Transverse colon (tissue), 4 donors: Measurements from ENCODE around the gene BDKRB1. TPM values are rescaled to one million over a fixed set of nuclear protein-coding genes. Genes with fewer than 3 reads are reported as not detected.
A peak's percentile ranks its signal among the peaks of the same experiment; 100 is the strongest.

ENCODE experiments used
- DNase-seq: peaks from one replicate; pipeline ENCODE4 v3.0.0-alpha.2; 2019
- H3K27ac ChIP-seq, 4 donors: fragments of 200-600 bp; sonication (generic); 2 replicates each; pipeline ENCODE4 v1.5.1; 2016 to 2018; ENCODE audit warnings: inconsistent platforms in 4 of 4
- H3K27me3 ChIP-seq: fragments of 200-600 bp; sonication (generic); 2 replicates; pipeline ENCODE4 v1.5.1; 2017; ENCODE audit warnings: inconsistent platforms
- H3K36me3 ChIP-seq, 4 donors: fragments of 200-600 bp; sonication (generic); 2 replicates each; pipeline ENCODE4 v1.5.1; 2017 to 2019; ENCODE audit warnings: inconsistent platforms in 4 of 4
- H3K4me1 ChIP-seq, 4 donors: fragments of 200-600 bp; sonication (generic); 2 replicates each; pipeline ENCODE4 v1.5.1; 2017 to 2020; ENCODE audit warnings: inconsistent platforms in 4 of 4
- H3K4me3 ChIP-seq, 4 donors: fragments of 200-600 bp; sonication (generic); 1 replicate in 1 of 4; 2 replicates in 3 of 4; pipeline versions ENCODE4 v1.5.1 to v1.6.1; 2017 to 2019; ENCODE audit warnings: inconsistent platforms in 4 of 4
- H3K9me3 ChIP-seq, 2 donors: fragments of 200-600 bp; sonication (generic); 2 replicates each; pipeline ENCODE4 v1.5.1; 2017 to 2019; ENCODE audit warnings: inconsistent platforms in 2 of 2
- EP300 ChIP-seq: sonication (generic); formaldehyde crosslinking; IDR thresholded peaks from one replicate; pipeline ENCODE4 v1.6.1; 2017; ENCODE audit warnings: antibody characterized with exemption, low read depth
- POLR2A ChIP-seq: fragments of 450-650 bp; IDR thresholded peaks from one replicate; pipeline ENCODE4 v1.6.1; 2016; ENCODE audit warnings: antibody characterized with exemption, mild to moderate bottlenecking, moderate library complexity
- POLR2AphosphoS5 ChIP-seq, 3 donors: sonication (generic); formaldehyde crosslinking; IDR thresholded peaks; one replicate each; pipeline ENCODE4 v1.6.1; 2016; ENCODE audit warnings: antibody characterized with exemption in 3 of 3
- WGBS, 2 donors: methylation state at CpG; one replicate each; pipeline ENCODE4 v1.1.5; 2018; ENCODE audit warnings: low coverage in 1 of 2; 5-methylcytosine and 5-hydroxymethylcytosine counted together
- in situ Hi-C, 4 donors: fragments of 200-750 bp; cut with MboI; loops; one replicate each; pipeline versions ENCODE4 v1.15.0 to v1.15.1; 2017; ENCODE audit warnings: low sequenced_read_pairs in 3 of 4, low pct_ligation_motif_present in 1 of 4, low pct_unique_long_range_greater_than_20kb in 1 of 4
- intact Hi-C: fragments of 100-400 bp; cut with DNase I; formaldehyde crosslinking; loops from one replicate; pipeline ENCODE4 v1.15.1; 2023; ENCODE audit warnings: low total_unique reads
- total RNA-seq, 4 donors: library from RNA; depleted of rRNA; stranded (reverse); fragments of >200 nt; gene quantifications; one replicate each; pipeline ENCODE4 v1.1.0, GENCODE V29; 2016
- TF ChIP-seq, protein P1 (sequence below), 5 experiments: fragments of 200-600 bp in 3 of 5; fragments of 450-650 bp in 2 of 5; sonication (generic) in 3 of 5; IDR thresholded peaks; 1 replicate in 2 of 5; 2 replicates in 3 of 5; pipeline ENCODE4 v1.5.1; 2016 to 2017; ENCODE audit warnings: antibody characterized with exemption in 5 of 5, inconsistent platforms in 3 of 5, mild to moderate bottlenecking in 2 of 5, moderate library complexity in 1 of 5

BDKRB1 gene
- total RNA-seq, 4 donors from 2014 or later = 1.1 to 4.4 (median 2.3) TPM

DNA sequence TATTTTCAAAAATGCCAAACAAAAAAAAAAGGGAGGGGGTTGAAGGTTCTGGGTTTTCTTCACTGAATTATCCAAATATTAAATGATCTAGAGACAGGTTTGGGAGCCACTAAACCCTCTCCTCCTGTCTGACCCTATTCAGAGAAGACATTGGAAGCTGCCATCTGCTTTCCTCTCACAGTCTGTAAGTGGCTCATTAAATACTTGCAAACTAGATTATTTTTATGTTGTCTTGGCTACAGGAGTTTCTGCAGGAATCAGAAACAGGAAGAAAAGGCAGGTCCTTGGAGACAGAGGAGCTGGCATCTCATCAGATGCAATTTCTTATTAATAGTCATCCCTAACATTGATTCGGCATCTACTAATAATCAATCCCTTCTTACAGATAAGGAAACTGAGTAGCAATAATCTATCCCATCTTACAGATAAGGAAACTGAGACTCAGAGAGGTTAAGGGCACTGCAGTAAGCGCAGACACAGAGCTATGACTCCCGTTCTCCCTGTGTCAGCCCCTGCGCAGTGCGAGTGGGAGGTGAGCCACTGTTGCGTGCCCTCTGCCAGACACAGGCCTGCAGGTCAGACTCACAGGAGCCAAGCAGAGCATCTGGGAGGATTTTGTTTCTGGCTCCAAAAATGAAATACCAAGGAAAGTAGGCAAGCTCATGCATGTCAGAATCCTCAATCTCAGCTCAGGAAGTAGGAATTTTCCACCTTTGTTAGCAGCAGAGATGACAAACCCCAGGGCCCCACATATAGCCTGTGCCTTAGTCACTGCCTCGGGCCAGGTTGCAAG, 40.4 kb upstream of the BDKRB1 start:
- intact Hi-C loops = no loop called here
- in situ Hi-C loops = no loop called here
- WGBS, 2 donors = 83 to 89% methylated on average over 1 to 7 of the region's 7 CpGs
- H3K27me3 ChIP-seq = no peaks in the 10 kb centered on the region
- peaks cover 0 to 4% of the 10 kb centered on the region in 2 donors for H3K9me3 ChIP-seq
- no peak overlapping the region for H3K4me3 ChIP-seq
- no peak overlapping the region for H3K27ac ChIP-seq
- peaks cover 0 to 6% (median 1%) of the 10 kb centered on the region in 4 donors for H3K4me1 ChIP-seq
- no peak for DNase-seq
- H3K36me3 ChIP-seq = no peaks in the 10 kb centered on the region
- TF ChIP-seq POLR2A (no peak), POLR2AphosphoS5 (IDR thresholded peaks at IDR 0.05) (no peak), EP300 (no peak)
- TF ChIP-seq, protein P1, sequence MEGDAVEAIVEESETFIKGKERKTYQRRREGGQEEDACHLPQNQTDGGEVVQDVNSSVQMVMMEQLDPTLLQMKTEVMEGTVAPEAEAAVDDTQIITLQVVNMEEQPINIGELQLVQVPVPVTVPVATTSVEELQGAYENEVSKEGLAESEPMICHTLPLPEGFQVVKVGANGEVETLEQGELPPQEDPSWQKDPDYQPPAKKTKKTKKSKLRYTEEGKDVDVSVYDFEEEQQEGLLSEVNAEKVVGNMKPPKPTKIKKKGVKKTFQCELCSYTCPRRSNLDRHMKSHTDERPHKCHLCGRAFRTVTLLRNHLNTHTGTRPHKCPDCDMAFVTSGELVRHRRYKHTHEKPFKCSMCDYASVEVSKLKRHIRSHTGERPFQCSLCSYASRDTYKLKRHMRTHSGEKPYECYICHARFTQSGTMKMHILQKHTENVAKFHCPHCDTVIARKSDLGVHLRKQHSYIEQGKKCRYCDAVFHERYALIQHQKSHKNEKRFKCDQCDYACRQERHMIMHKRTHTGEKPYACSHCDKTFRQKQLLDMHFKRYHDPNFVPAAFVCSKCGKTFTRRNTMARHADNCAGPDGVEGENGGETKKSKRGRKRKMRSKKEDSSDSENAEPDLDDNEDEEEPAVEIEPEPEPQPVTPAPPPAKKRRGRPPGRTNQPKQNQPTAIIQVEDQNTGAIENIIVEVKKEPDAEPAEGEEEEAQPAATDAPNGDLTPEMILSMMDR (IDR thresholded peaks at IDR 0.05) = no peak

DNA sequence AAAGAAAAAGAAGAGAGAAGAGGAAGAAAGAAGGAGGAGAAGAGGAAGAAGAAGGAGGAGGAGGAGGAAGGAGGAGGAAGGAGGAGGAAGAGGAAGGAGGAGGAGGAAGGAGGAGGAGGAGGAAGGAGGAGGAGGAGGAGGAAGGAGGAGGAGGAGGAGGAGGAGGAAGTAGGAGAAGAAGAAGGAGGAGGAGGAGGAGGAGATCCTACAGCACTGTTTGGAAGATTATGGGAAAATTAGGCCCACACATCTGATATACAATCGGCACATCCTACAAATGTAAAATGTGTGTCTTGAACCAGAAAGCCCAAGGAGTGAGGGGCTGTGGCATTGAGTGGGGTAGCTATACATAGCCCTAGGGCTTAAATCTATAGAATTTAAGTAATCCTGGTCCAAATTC, 39.4 kb upstream of the BDKRB1 start:
- 86 to 90% methylated on average over 1 of the region's 1 CpG for WGBS, 2 donors
- Histone ChIP-seq H3K4me3 (no peak overlapping the region), H3K27ac (no peak overlapping the region), H3K4me1 (peaks cover 0 to 12% (median 3%) of the 10 kb centered on the region in 4 donors), H3K27me3 (no peaks in the 10 kb centered on the region), H3K36me3 (no peaks in the 10 kb centered on the region), H3K9me3 (peaks cover 0 to 4% of the 10 kb centered on the region in 2 donors)
- intact Hi-C loops = loop anchor here (1.0 kb wide), 1 partner anchor 22 kb away; no protein-coding TSS in a partner anchor
- in situ Hi-C loops = no loop called here
- DNase-seq = no peak
- TF ChIP-seq POLR2AphosphoS5 (IDR thresholded peaks at IDR 0.05) = no peak
- TF ChIP-seq, protein P1 (IDR thresholded peaks at IDR 0.05) = no peak
- TF ChIP-seq POLR2A = no peak
- no peak for TF ChIP-seq EP300

DNA sequence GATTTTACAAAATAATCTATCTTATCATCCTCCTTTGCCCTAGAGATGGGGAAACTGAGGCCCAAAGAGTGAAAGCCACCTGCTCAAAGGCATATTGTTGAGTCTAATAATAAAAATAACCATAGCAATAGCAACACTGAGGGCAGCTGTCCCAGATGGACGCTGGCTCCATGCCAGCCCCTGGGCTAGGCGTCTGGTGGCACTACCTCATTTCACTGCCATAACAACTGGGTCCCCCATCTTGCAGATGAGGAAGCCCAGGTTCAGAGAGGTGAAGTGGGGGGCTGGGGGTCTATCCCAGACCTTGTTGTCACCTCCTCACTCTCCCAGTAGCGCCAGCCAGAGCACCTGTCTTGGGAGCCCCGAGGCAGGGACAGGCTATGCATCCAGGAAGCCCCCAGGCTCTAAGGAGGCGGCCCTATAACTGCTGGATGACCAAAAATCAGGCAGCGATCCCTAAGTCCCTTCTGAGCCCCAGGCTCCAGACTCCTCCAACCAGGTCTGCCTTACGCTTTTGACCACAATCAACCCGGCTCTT, 38.6 kb upstream of the BDKRB1 start:
- Histone ChIP-seq H3K27ac (no peak overlapping the region), H3K27me3 (no peaks in the 10 kb centered on the region), H3K4me3 (no peak overlapping the region), H3K36me3 (no peaks in the 10 kb centered on the region), H3K4me1 (peaks cover 0 to 12% (median 3%) of the 10 kb centered on the region in 4 donors), H3K9me3 (no peaks in the 10 kb centered on the region)
- 76% methylated on average over 8 of the region's 8 CpGs; no CpG with 5 or more reads in 1 of the 2 donors for WGBS, 2 donors
- in situ Hi-C loops (no loop called here), intact Hi-C loops (loop anchor here (1.0 kb wide), 1 partner anchor 23 kb away; no protein-coding TSS in a partner anchor)
- no peak for TF ChIP-seq POLR2AphosphoS5 (IDR thresholded peaks at IDR 0.05)
- TF ChIP-seq EP300 = no peak
- TF ChIP-seq, protein P1 (IDR thresholded peaks at IDR 0.05) = no peak
- TF ChIP-seq POLR2A = no peak
- DNase-seq = no peak

DNA sequence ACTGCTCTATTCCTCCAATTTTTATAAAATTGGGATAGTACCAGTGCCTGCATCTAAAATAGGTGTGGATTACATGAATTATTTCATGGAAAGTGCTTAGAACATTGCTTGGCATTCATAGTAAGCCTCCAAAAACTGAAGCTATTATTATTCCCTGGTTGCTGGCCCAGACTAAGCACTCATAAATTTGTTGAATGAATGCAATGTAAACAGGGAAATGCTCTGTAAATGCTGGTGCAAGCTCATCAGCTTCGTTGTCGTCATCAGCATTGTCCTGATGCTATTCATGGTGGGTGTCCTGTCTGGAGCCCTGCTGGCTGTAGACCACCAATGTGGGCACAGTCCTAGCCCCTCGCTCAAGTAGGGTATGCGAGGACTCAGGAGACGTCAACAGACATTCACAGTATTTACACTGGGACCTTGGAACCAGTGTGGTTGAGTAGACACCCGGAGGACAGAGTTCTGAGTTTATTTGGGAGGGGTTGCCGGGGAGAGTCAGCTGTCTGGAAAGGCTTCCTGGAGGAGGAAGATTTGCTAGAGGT, 34.8 kb upstream of the BDKRB1 start:
- no peaks in the 10 kb centered on the region for H3K9me3 ChIP-seq
- in situ Hi-C loops = no loop called here
- H3K27me3 ChIP-seq = no peaks in the 10 kb centered on the region
- DNase-seq = no peak
- H3K27ac ChIP-seq = peak overlapping the region in 3 of 4 donors; percentile 9 to 33 (median 21)
- peaks cover 9 to 23% (median 17%) of the 10 kb centered on the region in 4 donors for H3K4me1 ChIP-seq
- intact Hi-C loops = no loop called here
- TF ChIP-seq, protein P1 (IDR thresholded peaks at IDR 0.05) = no peak
- no peak for TF ChIP-seq POLR2A
- TF ChIP-seq POLR2AphosphoS5 (IDR thresholded peaks at IDR 0.05) = peak in 2 of 3 donors; percentile 31 to 41
- TF ChIP-seq EP300 = no peak
- 36 to 47% methylated on average over 2 to 7 of the region's 7 CpGs for WGBS, 2 donors
- no peak overlapping the region for H3K4me3 ChIP-seq
- no peaks in the 10 kb centered on the region for H3K36me3 ChIP-seq
